CD14-positive monocyte (primary cell): ENCODE data around the gene TXNRD1. TPM values are rescaled to one million over a fixed set of nuclear protein-coding genes. Genes with fewer than 3 reads are reported as not detected.

Source experiments
- DNase-seq, 3 donors: peaks; one replicate each; pipeline ENCODE4 v3.0.0-alpha.2; 2011 to 2022
- H2AFZ ChIP-seq: 2 replicates; pipeline ENCODE4 v1.6.0; 2012; ENCODE audit warnings: mild to moderate bottlenecking, low read depth, low read length, inconsistent platforms; ENCODE audit not compliant: insufficient read depth, poor library complexity, severe bottlenecking
- H3K27ac ChIP-seq, 2 donors: 1 replicate in 1 of 2; 2 replicates in 1 of 2; pipeline ENCODE4 v1.5.1; 2012 to 2013; ENCODE audit warnings: low read length in 2 of 2, control low read depth in 1 of 2, inconsistent platforms in 1 of 2, low read depth in 1 of 2, mild to moderate bottlenecking in 1 of 2
- H3K27me3 ChIP-seq, 2 donors: one replicate each; pipeline versions ENCODE4 v1.6.0 to v1.6.1; 2011 to 2013; ENCODE audit warnings: low read length in 2 of 2; ENCODE audit not compliant: control insufficient read depth in 2 of 2, insufficient read depth in 2 of 2
- H3K36me3 ChIP-seq, 2 donors: replicated peaks in 1 of 2; 1 replicate in 1 of 2; 2 replicates in 1 of 2; pipeline versions ENCODE4 v1.5.1 to v1.6.1; 2012 to 2013; ENCODE audit warnings: low read length in 2 of 2, control low read depth in 1 of 2, inconsistent platforms in 1 of 2, mild to moderate bottlenecking in 1 of 2; ENCODE audit not compliant: insufficient read depth in 2 of 2, control insufficient read depth in 1 of 2
- H3K4me1 ChIP-seq, 2 donors: 1 replicate in 1 of 2; 2 replicates in 1 of 2; pipeline versions ENCODE4 v1.5.1 to v1.6.1; 2012 to 2013; ENCODE audit warnings: low read length in 2 of 2, control low read depth in 1 of 2, inconsistent platforms in 1 of 2, mild to moderate bottlenecking in 1 of 2, moderate library complexity in 1 of 2; ENCODE audit not compliant: insufficient read depth in 2 of 2, control insufficient read depth in 1 of 2
- H3K4me2 ChIP-seq: replicated peaks from 2 replicates; pipeline ENCODE3; 2012; ENCODE audit warnings: low read length, moderate library complexity, mild to moderate bottlenecking; ENCODE audit not compliant: poor library complexity, severe bottlenecking; ENCODE audit errors: extremely low read depth
- H3K4me3 ChIP-seq, 3 experiments: fragments of 200-600 bp in 1 of 3; sonication (generic) in 1 of 3; replicated peaks in 1 of 3; 1 replicate in 2 of 3; 2 replicates in 1 of 3; pipeline ENCODE4 v1.5.1; 2011 to 2013; ENCODE audit warnings: low read length in 3 of 3, mild to moderate bottlenecking in 3 of 3, control low read depth in 2 of 3, low read depth in 2 of 3, inconsistent platforms in 1 of 3, moderate library complexity in 1 of 3
- H3K79me2 ChIP-seq: 2 replicates; pipeline ENCODE4 v1.6.0; 2012; ENCODE audit warnings: mild to moderate bottlenecking, control low read depth, inconsistent platforms, low read length, moderate library complexity; ENCODE audit not compliant: insufficient read depth
- H3K9ac ChIP-seq: 2 replicates; pipeline ENCODE4 v1.6.0; 2017; ENCODE audit warnings: low read length, mild to moderate bottlenecking; ENCODE audit not compliant: insufficient read depth, poor library complexity, severe bottlenecking
- H3K9me3 ChIP-seq, 2 donors: replicated peaks in 1 of 2; 1 replicate in 1 of 2; 2 replicates in 1 of 2; pipeline versions ENCODE4 v1.5.1 to v1.6.1; 2012 to 2013; ENCODE audit warnings: low read length in 2 of 2, control low read depth in 1 of 2; ENCODE audit not compliant: control insufficient read depth in 1 of 2, insufficient read depth in 1 of 2
- H4K20me1 ChIP-seq: 2 replicates; pipeline ENCODE4 v1.6.0; 2012; ENCODE audit warnings: mild to moderate bottlenecking, low read length, control low read depth, moderate library complexity; ENCODE audit not compliant: insufficient read depth
- H3K27ac Mint-ChIP-seq, 7 donors: one replicate each; pipeline ENCODE4 v1.8.0; 2020; ENCODE audit warnings: mild to moderate bottlenecking in 7 of 7, mixed read lengths in 7 of 7, moderate library complexity in 6 of 7, inconsistent platforms in 2 of 7
- H3K27me3 Mint-ChIP-seq, 3 donors: one replicate each; pipeline ENCODE4 v1.8.0; 2021 to 2022; ENCODE audit warnings: low read depth in 3 of 3, mild to moderate bottlenecking in 3 of 3, mixed read lengths in 3 of 3, moderate library complexity in 3 of 3, inconsistent platforms in 1 of 3
- H3K36me3 Mint-ChIP-seq, 2 donors: one replicate each; pipeline ENCODE4 v1.8.0; 2020; ENCODE audit warnings: mixed read lengths in 2 of 2, inconsistent platforms in 1 of 2, mild to moderate bottlenecking in 1 of 2
- H3K4me1 Mint-ChIP-seq: one replicate; pipeline ENCODE4 v1.8.0; 2020; ENCODE audit warnings: mild to moderate bottlenecking, mixed read lengths
- H3K4me3 Mint-ChIP-seq, 2 donors: one replicate each; pipeline ENCODE4 v1.8.0; 2020; ENCODE audit warnings: mild to moderate bottlenecking in 2 of 2, mixed read lengths in 2 of 2, moderate library complexity in 1 of 2
- H3K9me3 Mint-ChIP-seq, 7 donors: one replicate each; pipeline ENCODE4 v1.8.0; 2020 to 2022; ENCODE audit warnings: mixed read lengths in 7 of 7, mild to moderate bottlenecking in 6 of 7, moderate library complexity in 6 of 7, inconsistent platforms in 2 of 7
- CTCF ChIP-seq: fragments of 200-600 bp; IDR thresholded peaks from one replicate; pipeline ENCODE4 v1.8.0; 2022; ENCODE audit warnings: antibody characterized with exemption, mild to moderate bottlenecking
- WGBS: methylation state at CpG from one replicate; pipeline ENCODE4 v1.1.5; 2013; ENCODE audit warnings: missing lambda C conversion rate; ENCODE audit not compliant: insufficient coverage; 5-methylcytosine and 5-hydroxymethylcytosine counted together
- intact Hi-C, 2 donors: fragments of 100-400 bp; cut with micrococcal nuclease; formaldehyde crosslinking; loops; one replicate each; pipeline versions ENCODE4 v1.15.0 to v1.15.1; 2023
- polyA plus RNA-seq, 3 donors: library from polyadenylated mRNA; depleted of rRNA in 1 of 3; unstranded in 2 of 3; stranded (reverse) in 1 of 3; fragments of 300-500 nt in 2 of 3; fragments of >200 nt in 1 of 3; fragmentation: Illumina TruSeq in 2 of 3; gene quantifications; 1 replicate in 2 of 3; 2 replicates in 1 of 3; pipeline ENCODE4 v1.2.3, GENCODE V29; 2012 to 2021

The TXNRD1 gene
- polyA plus RNA-seq, 3 donors, result 26.9 to 46.1 (median 29.2) TPM

- Mint-ChIP-seq H3K4me3 (no peak overlapping the region), H3K9me3 (peaks cover 0 to 6% (median 3%) of the 10 kb centered on the region in 7 donors), H3K36me3 (no peaks in the 10 kb centered on the region), H3K27me3 (no peaks in the 10 kb centered on the region), H3K4me1 (peaks cover 11% of the 10 kb centered on the region), H3K27ac (no peak overlapping the region)
- intact Hi-C loops, result no loop called here
- no CpG with 5 or more reads among the region's 2 CpGs for WGBS
- no peak for TF ChIP-seq CTCF
- H3K4me1 ChIP-seq, result no peaks in the 10 kb centered on the region
- H3K4me2 ChIP-seq, result no peak overlapping the region
- H3K4me3 ChIP-seq, result no peak overlapping the region
- no peaks in the 10 kb centered on the region for H4K20me1 ChIP-seq
- no peaks in the 10 kb centered on the region for H3K79me2 ChIP-seq
- no peaks in the 10 kb centered on the region for H3K9me3 ChIP-seq
- DNase-seq, result no peak
- no peak overlapping the region for H3K9ac ChIP-seq
- H3K36me3 ChIP-seq, result no peaks in the 10 kb centered on the region
- H3K27me3 ChIP-seq, result no peaks in the 10 kb centered on the region
- no peak overlapping the region for H3K27ac ChIP-seq
- H2AFZ ChIP-seq, result no peak overlapping the region
Observed at GRCh38 chr12:104250366-104251125, 35.0 kb downstream of the TXNRD1 start.

DNA sequence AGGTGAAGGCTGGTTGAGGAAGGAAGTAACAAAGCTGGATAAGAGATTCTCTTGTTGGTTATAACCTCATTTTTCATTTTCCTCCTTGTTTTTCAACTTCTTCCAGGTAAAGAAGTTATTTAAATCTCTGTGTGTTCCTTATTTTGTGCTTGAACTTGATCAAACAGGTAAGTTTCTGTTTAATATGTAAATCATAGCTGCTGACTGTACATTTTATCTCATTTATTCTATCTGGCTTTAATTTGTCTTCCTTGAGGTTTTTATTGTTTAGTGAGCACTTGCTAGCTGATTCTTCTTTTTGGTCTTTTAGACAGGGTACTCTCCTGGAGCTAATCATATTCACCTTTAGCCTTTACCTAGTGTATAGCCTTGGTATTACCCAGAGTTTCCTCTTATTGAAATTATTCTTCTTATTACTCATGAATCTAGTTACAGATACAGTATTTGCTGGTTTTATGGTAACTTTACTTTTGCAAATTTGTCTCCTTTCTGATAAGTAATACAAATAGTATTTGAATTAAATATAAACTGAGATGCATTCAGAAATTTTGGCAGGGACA, 42.4 kb downstream of the TXNRD1 start:
- no peak overlapping the region for H3K4me2 ChIP-seq

More for the DNA sequence above, 42.4 kb downstream of the TXNRD1 start:
- H3K9me3 Mint-ChIP-seq, result no peaks in the 10 kb centered on the region
- H3K4me3 Mint-ChIP-seq, result no peak overlapping the region
- intact Hi-C loops, result no loop called here
- Histone ChIP-seq H3K27me3 (no peaks in the 10 kb centered on the region), H3K4me1 (peaks cover 2 to 3% of the 10 kb centered on the region in 2 donors), H3K4me3 (no peak overlapping the region), H3K9me3 (no peaks in the 10 kb centered on the region), H3K36me3 (no peaks in the 10 kb centered on the region), H4K20me1 (no peaks in the 10 kb centered on the region), H3K79me2 (no peaks in the 10 kb centered on the region), H3K9ac (no peak overlapping the region), H3K27ac (no peak overlapping the region), H2AFZ (peak overlapping the region; percentile 36)
- no peak overlapping the region for H3K27ac Mint-ChIP-seq
- peaks cover 8% of the 10 kb centered on the region for H3K4me1 Mint-ChIP-seq
- TF ChIP-seq CTCF, result no peak
- no peaks in the 10 kb centered on the region for H3K36me3 Mint-ChIP-seq
- no peak for DNase-seq
- no peaks in the 10 kb centered on the region for H3K27me3 Mint-ChIP-seq
